Smooth muscle cell (in vitro differentiated cells): ENCODE data around the gene KCNQ1OT1. TPM values are rescaled to one million over a fixed set of nuclear protein-coding genes. Genes with fewer than 3 reads are reported as not detected.

Experiments
- DNase-seq: peaks from one replicate; lab custom pipeline; 2025; ENCODE audit not compliant: unreplicated experiment; lab: John Stamatoyannopoulos, UW
- H2AFZ ChIP-seq: fragments of 200-600 bp; sonication (generic); 2 replicates; pipeline ENCODE4 v1.6.0; 2016; ENCODE audit warnings: antibody characterized with exemption, low read depth, mild to moderate bottlenecking
- H3F3A ChIP-seq: fragments of 200-600 bp; sonication (generic); 2 replicates; pipeline ENCODE4 v1.6.0; 2017; ENCODE audit warnings: antibody characterized with exemption, low read depth
- H3K27ac ChIP-seq: fragments of 200-600 bp; sonication (generic); 2 replicates; pipeline ENCODE4 v1.5.1; 2016; ENCODE audit warnings: low read depth, mild to moderate bottlenecking
- H3K27me3 ChIP-seq: fragments of 200-600 bp; sonication (generic); 2 replicates; pipeline ENCODE4 v1.6.1; 2016; ENCODE audit warnings: low read depth, mild to moderate bottlenecking
- H3K36me3 ChIP-seq: fragments of 200-600 bp; sonication (generic); 2 replicates; pipeline ENCODE4 v1.5.1; 2016; ENCODE audit warnings: low read depth
- H3K4me1 ChIP-seq: fragments of 200-600 bp; sonication (generic); 2 replicates; pipeline ENCODE4 v1.5.1; 2016; ENCODE audit warnings: low read depth
- H3K4me2 ChIP-seq: fragments of 200-600 bp; sonication (generic); 2 replicates; pipeline ENCODE4 v1.6.0; 2016; ENCODE audit warnings: mild to moderate bottlenecking
- H3K4me3 ChIP-seq: fragments of 200-600 bp; sonication (generic); 2 replicates; pipeline ENCODE4 v1.5.1; 2016; ENCODE audit warnings: mild to moderate bottlenecking
- H3K79me2 ChIP-seq: fragments of 200-600 bp; sonication (generic); 2 replicates; pipeline ENCODE4 v1.6.0; 2016; ENCODE audit warnings: low read depth, mild to moderate bottlenecking
- H3K9ac ChIP-seq: fragments of 200-600 bp; sonication (generic); 2 replicates; pipeline ENCODE4 v1.6.0; 2016; ENCODE audit warnings: low read depth
- H3K9me3 ChIP-seq: fragments of 200-600 bp; sonication (generic); replicated peaks from 2 replicates; pipeline ENCODE4 v1.5.1; 2016; ENCODE audit warnings: low read depth
- H4K20me1 ChIP-seq: fragments of 200-600 bp; sonication (generic); 2 replicates; pipeline ENCODE4 v1.6.0; 2016; ENCODE audit warnings: low read depth
- WGBS: methylation state at CpG from one replicate; pipeline ENCODE4 v1.1.7; 2016; ENCODE audit warnings: low lambda C conversion rate; 5-methylcytosine and 5-hydroxymethylcytosine counted together
- polyA plus RNA-seq: library from polyadenylated mRNA; unstranded; fragments of >200 nt; fragmentation: Nextera tagmentation; extraction: Ambion mirVana; gene quantifications from 2 replicates; pipeline ENCODE4 v1.2.1, GENCODE V29; 2016
- total RNA-seq: library from RNA; depleted of rRNA; stranded (reverse); fragments of >200 nt; gene quantifications from 2 replicates; pipeline ENCODE4 v1.2.3, GENCODE V29; 2014
- TF ChIP-seq, protein P1 (sequence below): fragments of 200-600 bp; sonication (generic); IDR thresholded peaks from 2 replicates; pipeline ENCODE4 v1.5.1; 2017; ENCODE audit warnings: borderline replicate concordance, mild to moderate bottlenecking, antibody characterized with exemption; ENCODE audit not compliant: insufficient read depth, poor library complexity, severe bottlenecking

Gene KCNQ1OT1
- total and polyA plus RNA-seq, 2 experiments from 2014 or later: 1.6 to 9.8 TPM

DNA sequence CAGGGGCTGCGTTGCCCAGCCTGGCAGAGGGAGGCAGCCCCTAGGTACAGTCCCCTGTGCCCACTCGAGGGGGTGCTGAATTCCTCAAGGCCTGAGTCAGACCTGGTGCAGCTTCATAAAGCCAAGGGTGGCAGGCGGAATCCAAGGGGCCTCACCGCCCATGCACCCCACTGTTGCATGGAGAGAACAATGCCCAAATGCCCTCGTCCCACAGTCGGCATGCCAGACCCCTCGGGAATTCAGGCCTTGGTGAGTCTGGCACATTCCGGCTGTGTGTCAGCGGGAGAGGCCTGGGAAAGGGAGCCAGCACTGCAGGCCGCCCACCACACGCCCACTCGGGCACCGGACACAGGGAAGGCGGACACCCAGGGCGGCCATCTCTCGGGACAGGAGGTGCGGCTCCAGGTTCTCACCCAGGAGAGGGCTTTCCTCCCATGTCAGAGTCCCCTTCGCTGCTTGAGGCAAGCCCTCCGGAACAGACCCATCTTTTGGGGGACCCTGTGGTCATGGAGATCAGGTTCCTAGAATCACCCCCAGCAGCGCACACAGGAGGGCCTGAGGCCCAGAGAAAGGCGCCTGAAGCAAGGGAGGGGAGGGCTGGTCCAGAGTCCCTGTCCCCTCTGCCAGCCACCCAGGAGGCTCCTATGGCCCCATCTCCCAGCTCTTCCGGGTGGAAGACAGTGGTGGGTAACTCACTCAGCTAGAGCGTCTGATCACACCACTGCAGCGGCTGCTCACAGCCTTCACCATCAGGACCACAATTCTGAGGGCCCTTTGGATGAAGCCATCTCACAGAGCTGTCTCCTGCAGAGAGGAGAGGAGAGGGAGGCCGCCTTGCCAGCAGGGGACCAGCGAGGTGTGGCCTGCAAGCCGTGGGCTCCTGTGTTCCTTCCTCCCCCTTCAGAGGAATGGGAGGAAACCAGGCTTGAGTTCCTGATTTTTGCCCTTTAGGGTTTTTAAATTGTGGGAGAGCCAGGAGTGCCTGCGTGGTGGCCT is 31.6 kb upstream of the KCNQ1OT1 start:
- TF ChIP-seq, protein P1, sequence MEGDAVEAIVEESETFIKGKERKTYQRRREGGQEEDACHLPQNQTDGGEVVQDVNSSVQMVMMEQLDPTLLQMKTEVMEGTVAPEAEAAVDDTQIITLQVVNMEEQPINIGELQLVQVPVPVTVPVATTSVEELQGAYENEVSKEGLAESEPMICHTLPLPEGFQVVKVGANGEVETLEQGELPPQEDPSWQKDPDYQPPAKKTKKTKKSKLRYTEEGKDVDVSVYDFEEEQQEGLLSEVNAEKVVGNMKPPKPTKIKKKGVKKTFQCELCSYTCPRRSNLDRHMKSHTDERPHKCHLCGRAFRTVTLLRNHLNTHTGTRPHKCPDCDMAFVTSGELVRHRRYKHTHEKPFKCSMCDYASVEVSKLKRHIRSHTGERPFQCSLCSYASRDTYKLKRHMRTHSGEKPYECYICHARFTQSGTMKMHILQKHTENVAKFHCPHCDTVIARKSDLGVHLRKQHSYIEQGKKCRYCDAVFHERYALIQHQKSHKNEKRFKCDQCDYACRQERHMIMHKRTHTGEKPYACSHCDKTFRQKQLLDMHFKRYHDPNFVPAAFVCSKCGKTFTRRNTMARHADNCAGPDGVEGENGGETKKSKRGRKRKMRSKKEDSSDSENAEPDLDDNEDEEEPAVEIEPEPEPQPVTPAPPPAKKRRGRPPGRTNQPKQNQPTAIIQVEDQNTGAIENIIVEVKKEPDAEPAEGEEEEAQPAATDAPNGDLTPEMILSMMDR: no peak
- WGBS: 87% methylated on average over 28 of the region's 28 CpGs
- H2AFZ ChIP-seq: no peak overlapping the region

DNA sequence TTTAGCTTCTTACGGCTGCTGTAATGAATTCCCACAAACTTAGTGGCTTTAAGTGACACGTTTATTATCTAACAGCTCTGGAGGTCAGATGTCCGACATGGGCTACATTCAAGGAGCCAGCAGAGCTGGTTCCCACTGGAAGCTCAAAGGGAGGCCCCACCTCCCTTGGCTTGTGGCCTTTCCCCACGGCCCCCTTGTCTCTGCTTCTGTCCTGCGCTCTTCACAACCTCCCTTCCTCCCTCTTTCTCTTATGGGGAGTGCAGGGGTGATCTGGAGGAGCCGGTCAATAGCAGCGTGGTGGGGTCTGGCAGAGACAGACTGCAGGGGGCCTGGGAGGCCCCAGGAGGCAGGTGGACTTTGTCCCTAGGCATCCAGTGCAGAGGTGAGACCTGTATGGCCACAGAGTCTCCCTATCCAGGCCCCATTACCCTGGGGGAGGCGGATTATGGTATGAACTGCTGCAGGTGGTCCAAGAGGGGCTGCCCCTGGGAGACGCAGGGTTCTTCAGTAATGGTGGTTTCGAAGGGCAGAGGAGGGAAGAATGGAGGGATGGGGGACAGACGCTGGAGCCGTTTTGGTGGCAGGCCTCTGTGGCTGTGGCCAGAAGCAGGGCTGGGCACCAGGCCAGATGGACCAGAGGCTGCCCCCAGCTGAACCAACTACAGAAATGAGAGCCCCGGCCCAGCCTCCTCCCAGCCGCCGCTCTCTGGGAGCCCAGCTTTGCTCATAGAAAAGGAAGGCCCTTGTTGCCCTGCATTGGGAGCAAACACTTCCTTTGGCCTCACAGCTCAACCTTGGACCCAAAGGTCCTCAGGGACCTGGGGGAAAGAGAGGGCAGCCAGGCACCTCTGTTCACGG is 30.7 kb upstream of the KCNQ1OT1 start:
- TF ChIP-seq, protein P1: no peak
- WGBS: 79% methylated on average over 16 of the region's 16 CpGs
- Histone ChIP-seq H3K27ac (no peak overlapping the region), H3F3A (no peaks in the 10 kb centered on the region), H3K4me1 (peaks cover 3% of the 10 kb centered on the region), H2AFZ (no peak overlapping the region), H3K9me3 (no peaks in the 10 kb centered on the region), H4K20me1 (no peaks in the 10 kb centered on the region), H3K79me2 (no peaks in the 10 kb centered on the region), H3K36me3 (no peaks in the 10 kb centered on the region), H3K9ac (no peak overlapping the region), H3K4me3 (no peak overlapping the region), H3K4me2 (no peak overlapping the region), H3K27me3 (no peaks in the 10 kb centered on the region)
- no peak for DNase-seq

More for the DNA sequence above, 31.6 kb upstream of the KCNQ1OT1 start:
- H3K9me3 ChIP-seq: no peaks in the 10 kb centered on the region
- H3K9ac ChIP-seq: no peak overlapping the region
- peaks cover 3% of the 10 kb centered on the region for H3K4me1 ChIP-seq
- no peak overlapping the region for H3K4me2 ChIP-seq
- DNase-seq: no peak
- H3K36me3 ChIP-seq: no peaks in the 10 kb centered on the region
- no peaks in the 10 kb centered on the region for H3K27me3 ChIP-seq
- no peak overlapping the region for H3K27ac ChIP-seq
- H3K79me2 ChIP-seq: no peaks in the 10 kb centered on the region
- no peak overlapping the region for H3K4me3 ChIP-seq
- no peaks in the 10 kb centered on the region for H3F3A ChIP-seq
- H4K20me1 ChIP-seq: no peaks in the 10 kb centered on the region

DNA sequence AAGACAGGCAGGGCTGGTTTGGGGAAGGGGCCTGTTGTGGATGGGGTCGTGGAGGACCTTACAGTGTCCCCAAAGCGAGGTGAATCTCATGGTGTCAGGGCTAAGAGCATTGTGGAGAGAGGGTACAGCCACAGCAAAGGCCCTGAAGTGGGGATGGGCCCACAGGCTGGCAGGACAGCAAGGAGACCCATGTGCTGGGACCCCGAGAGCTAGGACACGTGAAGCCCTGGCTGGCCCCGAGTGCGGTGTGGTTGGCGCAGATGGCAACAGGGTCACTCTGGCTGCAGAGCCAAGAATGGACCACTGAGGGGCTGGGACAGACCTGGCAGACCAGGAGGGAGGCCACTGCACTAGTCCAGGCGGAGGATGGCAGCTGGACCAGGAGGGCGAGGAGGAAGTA is 30.0 kb upstream of the KCNQ1OT1 start:
- Histone ChIP-seq H3K4me1 (peaks cover 3% of the 10 kb centered on the region), H3K27me3 (no peaks in the 10 kb centered on the region), H3K4me2 (no peak overlapping the region), H3K27ac (no peak overlapping the region), H3K36me3 (no peaks in the 10 kb centered on the region), H3K9me3 (no peaks in the 10 kb centered on the region), H3F3A (no peaks in the 10 kb centered on the region), H3K79me2 (no peaks in the 10 kb centered on the region), H3K4me3 (no peak overlapping the region), H3K9ac (no peak overlapping the region), H4K20me1 (no peaks in the 10 kb centered on the region), H2AFZ (no peak overlapping the region)
- TF ChIP-seq, protein P1: no peak
- 95% methylated on average over 9 of the region's 9 CpGs for WGBS
- no peak for DNase-seq
